Ovary (tissue), 3 donors: Measurements from ENCODE around the gene CCDC13.

Source experiments
- POLR2A ChIP-seq: fragments of 450-650 bp; IDR thresholded peaks from one replicate; pipeline ENCODE4 v1.6.1; 2017; ENCODE audit warnings: antibody characterized with exemption, mild to moderate bottlenecking, moderate library complexity
- TF ChIP-seq, protein P1 (sequence below), 3 donors: fragments of 450-650 bp in 2 of 3; fragments of 200-600 bp in 1 of 3; IDR thresholded peaks; one replicate each; pipeline versions ENCODE4 v1.5.1 to v1.8.0; 2016 to 2022; ENCODE audit warnings: antibody characterized with exemption in 3 of 3, mild to moderate bottlenecking in 1 of 3
- donor health status: DM: no; HTN: no; CAD: no.

DNA sequence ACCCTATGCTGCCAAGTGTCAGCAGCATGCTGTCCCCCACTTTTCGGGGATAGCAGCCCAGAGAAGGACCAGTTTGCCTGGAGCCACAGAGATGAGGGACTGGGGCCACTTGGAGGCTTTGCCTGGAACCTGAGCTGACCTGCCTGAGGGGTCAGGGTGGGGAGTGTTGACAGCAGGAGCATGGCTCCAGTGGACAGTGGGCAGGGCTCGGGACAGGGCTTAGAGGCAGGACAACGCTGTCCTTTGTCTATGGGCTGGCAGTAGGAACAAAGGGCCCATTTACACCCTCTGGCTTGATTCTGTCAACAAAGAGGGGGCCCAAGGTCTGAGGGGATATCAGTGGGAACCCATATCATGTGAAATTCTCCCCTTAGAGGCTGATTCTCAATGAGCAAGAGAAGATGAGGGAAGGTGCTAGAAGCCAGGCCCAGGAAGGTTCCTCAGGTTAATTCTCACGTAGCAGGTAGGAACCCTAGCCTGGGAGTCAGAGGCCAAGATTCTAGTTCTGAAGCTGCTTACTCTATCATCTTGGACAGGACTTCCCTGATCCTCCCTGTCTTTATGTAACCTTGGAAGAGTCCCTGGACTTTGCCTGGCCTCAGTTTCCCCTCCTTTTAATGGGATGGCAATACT, 40.7 kb downstream of the CCDC13 start:
- TF ChIP-seq, protein P1, sequence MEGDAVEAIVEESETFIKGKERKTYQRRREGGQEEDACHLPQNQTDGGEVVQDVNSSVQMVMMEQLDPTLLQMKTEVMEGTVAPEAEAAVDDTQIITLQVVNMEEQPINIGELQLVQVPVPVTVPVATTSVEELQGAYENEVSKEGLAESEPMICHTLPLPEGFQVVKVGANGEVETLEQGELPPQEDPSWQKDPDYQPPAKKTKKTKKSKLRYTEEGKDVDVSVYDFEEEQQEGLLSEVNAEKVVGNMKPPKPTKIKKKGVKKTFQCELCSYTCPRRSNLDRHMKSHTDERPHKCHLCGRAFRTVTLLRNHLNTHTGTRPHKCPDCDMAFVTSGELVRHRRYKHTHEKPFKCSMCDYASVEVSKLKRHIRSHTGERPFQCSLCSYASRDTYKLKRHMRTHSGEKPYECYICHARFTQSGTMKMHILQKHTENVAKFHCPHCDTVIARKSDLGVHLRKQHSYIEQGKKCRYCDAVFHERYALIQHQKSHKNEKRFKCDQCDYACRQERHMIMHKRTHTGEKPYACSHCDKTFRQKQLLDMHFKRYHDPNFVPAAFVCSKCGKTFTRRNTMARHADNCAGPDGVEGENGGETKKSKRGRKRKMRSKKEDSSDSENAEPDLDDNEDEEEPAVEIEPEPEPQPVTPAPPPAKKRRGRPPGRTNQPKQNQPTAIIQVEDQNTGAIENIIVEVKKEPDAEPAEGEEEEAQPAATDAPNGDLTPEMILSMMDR (IDR thresholded peaks at IDR 0.05), result no peak
- no peak for TF ChIP-seq POLR2A
